GM04504 (cell line): Measurements from ENCODE around the gene GDF10.

ENCODE experiments used
- DNase-seq: peaks from one replicate; pipeline ENCODE4 v3.0.0-alpha.2; 2012; ENCODE audit warnings: low read depth

The GDF10 gene

GRCh38 chr10:47354165-47354564 is 54.2 kb downstream of the GDF10 start:
- no peak for DNase-seq

- no peak for DNase-seq
Measured at GRCh38 chr10:47354900-47355299, 54.9 kb downstream of the GDF10 start.

- no peak for DNase-seq
Measured at GRCh38 chr10:47356708-47357107, 56.7 kb downstream of the GDF10 start.

- DNase-seq: no peak
Measured at GRCh38 chr10:47357131-47357582, 57.2 kb downstream of the GDF10 start.

DNA sequence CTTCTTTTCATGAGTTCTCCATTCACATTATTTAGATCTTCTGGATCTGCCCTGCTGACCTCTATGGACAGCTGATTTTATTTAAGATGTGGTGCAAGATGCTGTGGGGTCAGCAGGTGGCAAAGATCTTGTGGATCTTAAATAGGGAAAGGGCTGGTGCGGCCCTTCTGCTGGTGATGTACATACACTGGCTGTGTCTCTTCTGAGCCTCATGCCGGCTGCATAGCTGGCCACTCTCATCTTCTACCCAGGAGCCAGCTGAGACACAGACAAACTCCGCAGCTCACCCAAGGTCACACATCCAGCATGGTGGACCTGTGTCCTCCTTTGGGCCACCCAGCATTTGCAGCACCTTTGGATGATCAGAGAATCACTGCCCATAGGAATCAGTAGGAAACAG is 57.9 kb downstream of the GDF10 start:
- DNase-seq: no peak

DNA sequence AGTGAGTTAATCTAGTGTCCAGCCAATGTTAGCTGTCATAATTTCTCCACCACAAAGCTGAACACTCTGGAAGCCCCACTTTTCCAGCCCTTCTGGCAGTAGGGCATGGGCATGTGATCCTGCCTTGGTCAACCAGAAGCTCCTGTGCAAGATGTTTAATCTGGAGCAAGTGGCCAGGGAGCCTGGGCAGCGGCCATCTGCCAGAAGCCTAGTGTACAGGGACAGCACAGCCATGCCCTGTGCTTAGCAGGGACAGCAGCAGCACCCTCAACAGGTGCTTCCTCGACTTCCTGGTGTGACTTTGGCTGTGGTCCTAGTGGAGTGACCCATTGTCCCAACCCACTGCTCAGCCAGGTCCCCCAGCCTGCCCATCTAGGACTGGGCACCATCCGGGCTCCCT is 58.5 kb downstream of the GDF10 start:
- no peak for DNase-seq

- no peak for DNase-seq
Measured at GRCh38 chr10:47359101-47359500, 59.1 kb downstream of the GDF10 start.

DNA sequence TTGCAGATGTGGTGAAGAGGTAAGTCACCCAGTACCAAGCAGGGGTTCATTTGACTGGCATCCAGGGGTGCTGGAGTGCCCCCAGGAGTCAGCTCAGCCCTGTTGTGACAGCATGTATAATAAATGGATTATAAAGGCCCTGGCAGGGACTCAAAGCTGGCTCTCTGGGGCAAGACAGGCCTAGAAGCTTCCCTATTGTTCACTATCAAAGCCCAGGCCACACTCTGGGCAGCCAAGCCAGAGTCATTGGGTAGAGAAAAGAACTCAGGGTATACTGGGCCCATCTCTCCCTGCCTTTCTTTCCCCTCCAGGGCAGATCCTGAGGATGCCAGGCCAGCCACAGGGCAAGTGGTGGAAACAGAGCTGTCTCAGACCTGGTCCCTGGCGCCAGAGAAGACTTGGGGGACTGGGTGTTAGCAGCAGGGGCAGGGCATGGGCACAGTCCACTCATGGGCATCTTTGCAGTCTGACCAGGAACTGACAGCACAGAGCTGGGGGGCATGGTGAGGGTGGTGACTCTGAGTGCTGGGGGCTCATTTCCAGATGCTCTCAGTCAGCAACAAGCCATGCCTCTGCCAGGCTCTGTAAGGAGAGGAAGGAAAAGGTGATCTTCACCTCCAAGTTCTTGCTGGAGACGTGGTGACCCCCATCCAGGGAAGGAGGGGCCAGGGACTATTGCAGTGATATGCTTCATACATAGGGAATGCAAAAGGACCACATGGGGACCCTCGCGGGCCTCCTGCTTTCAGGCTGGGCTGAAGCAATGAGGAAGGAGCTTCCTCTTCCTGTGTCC is 59.8 kb downstream of the GDF10 start:
- no peak for DNase-seq

DNA sequence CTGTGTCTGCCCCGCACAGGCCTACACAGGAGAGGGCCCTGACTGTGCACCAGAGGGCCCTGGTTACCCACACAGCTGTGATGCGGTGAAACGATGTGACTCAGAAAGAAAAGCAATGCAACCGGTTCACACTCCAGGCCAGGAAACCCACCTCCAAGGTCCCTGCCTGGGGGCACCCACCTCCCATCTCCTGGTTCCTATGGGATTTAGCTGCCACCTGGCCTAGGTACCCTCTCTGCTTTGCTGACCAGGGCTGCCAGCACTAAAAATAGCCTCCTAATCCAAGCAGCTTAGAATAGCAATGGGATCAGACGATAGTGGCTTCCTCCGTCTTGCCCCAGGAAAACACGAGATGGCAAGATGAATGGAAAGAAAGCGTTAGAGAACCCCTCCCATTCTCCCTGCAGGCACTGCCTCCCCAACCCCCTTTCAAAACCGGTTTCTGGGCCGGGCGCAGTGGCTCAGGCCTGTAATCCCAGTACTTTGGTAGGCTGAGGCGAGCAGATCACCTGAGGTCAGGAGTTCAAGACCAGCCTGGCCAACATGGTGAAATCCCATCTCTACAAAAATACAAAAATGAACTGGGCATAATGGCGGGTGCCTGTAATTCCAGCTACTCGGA is 60.5 kb downstream of the GDF10 start:
- DNase-seq: no peak

DNA sequence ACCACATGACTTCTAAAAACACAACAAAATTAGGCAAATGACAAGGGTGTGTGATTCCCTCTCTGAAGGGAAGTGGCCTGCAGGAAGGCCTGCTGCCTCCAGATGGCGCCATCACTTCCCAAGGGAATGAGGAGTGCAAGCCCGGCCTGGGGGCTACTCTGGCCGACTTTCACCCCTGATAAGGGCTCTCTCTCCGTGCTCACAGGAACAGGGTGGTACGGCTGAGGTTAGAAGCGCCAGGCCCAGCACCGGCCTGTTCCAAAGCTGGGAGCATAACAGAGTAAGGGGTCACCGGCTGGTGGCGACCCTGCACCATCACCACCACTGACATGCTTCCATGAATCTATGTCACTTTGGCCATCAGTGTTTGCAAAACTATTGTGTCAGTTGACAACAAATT is 61.3 kb downstream of the GDF10 start:
- DNase-seq: no peak

- no peak for DNase-seq
Measured at GRCh38 chr10:47362199-47362598, 62.2 kb downstream of the GDF10 start.
